ENCODE results near the gene TMEM175.
"Not testable (repeated sequence)": the region's sequence is repeated elsewhere in the genome, so short reads cannot be mapped to it uniquely, and the experiment has no call there.

TMEM175 gene

DNA sequence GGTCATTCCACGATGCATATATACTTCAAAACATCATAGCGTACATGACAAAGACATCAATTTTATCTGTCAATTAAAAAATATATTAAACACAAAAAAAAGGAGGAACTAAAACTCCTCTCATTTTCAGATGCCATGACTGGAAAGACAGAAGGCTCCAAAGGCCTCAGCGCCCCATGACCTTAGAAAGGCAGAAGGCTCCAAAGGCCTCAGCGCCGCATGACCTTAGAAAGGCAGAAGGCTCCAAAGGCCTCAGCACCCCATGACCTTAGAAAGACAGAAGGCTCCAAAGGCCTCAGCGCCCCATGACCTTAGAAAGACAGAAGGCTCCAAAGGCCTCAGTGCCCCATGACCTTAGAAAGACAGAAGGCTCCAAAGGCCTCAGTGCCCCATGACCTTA lies 13.7 kb upstream of the TMEM175 start:
- DNase-seq, result not testable (repeated sequence)

DNA sequence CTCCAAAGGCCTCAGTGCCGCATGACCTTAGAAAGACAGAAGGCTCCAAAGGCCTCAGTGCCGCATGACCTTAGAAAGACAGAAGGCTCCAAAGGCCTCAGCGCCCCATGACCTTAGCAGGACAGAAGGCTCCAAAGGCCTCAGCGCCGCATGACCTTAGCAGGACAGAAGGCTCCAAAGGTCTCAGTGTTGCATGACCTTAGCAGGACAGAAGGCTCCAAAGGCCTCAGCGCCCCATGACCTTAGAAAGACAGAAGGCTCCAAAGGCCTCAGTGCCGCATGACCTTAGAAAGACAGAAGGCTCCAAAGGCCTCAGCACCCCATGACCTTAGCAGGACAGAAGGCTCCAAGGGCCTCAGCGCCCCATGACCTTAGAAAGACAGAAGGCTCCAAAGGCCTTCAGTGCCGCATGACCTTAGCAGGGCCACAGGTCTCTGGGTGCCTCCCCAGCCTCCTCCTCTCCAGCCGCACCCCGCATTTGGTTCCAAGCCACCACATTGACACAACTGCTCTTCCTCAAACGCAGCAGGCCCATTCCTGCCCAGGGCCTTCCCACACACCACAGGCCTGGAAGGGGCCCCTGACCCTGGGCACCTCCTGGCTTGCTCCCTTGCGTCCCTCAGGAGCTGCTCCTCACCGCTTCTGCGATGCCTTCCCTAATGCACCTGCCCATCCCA lies 13.1 kb upstream of the TMEM175 start:
- DNase-seq, result not testable (repeated sequence)

DNA sequence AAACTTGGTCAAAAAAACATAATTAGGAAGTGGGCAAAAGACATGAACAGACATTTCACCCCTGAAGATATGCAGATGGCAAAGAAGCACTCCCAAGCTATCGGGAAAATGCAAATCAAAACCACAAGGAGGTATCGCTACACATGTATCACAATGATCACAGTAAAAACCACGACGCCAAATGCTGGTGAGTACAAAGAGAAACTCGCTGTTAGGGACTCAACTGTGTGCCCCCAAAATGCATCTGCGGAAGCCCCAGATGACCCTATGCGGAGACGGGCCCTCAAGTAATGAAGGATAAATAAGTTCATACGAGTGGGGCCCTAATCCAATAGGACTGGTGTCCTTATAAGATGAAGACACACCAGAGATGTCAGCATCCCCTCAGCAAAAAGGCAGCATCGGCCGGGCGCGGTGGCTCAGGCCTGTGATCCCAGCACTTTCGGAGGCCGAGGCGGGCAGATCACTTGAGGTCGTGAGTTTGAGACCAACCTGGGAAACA lies 10.4 kb upstream of the TMEM175 start:
- DNase-seq, result no peak

DNA sequence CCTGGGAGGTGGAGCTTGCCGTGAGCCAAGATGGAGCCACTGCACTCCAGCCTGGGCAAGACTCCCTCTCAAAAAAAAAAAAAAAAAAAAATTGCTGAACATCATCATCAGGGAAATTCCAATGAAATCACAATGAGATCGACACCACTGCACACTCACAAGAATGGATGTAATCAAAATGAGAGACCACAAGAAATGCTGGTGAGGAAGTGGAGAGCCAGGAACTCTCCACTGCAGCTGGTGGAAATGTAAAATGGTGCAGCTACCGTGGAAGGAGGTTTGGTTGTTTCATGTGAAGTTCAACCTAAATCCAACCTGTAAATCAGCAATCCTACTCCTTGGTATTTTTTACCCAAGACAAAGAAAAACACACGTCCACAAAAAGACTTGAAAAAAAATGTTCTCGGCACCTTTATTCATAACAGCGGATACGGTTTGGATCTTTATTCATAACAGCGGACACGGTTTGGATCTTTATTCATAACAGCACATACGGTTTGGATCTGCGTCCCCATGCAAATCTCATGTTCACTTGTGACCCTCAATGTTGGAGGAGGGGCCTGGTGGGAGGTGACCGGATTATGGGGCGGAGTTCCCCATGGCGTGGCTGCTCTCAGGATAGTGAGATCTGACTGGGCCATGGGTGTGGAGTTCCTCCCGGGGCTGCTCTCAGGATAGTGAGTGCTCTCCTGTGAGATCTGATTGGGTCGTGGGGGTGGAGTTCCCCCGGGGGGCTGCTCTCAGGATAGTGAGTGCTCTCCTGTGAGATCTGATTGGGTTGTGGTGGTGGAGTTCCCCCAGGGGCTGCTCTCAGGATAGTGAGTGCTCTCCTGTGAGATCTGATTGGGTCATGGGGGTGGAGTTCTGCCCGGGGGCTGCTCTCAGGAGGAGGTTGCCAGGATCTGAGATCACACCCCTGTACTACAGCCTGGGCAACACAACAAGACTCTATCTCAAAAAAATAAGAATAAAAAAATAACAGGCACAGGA lies 7.9 kb upstream of the TMEM175 start:
- DNase-seq, result peak; percentile 91

DNA sequence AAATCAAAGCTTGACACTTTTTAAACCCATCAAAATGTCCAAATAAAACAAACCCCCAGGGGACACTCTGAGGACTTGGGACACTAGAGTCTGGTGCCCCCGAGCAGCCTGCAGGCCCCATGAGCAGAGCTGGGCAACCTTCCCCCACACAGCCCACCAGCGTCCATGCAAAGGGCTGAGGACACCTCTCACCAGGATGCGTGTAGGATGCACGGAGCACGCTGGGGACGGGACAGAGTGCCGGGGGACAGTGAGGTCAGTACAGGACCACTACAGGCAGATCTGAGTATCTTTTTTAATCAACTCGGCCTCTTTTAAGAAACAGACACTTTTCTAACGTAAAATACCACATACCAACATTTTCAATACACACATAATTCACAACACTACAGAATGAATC lies 7.1 kb upstream of the TMEM175 start:
- DNase-seq, result no peak

DNA sequence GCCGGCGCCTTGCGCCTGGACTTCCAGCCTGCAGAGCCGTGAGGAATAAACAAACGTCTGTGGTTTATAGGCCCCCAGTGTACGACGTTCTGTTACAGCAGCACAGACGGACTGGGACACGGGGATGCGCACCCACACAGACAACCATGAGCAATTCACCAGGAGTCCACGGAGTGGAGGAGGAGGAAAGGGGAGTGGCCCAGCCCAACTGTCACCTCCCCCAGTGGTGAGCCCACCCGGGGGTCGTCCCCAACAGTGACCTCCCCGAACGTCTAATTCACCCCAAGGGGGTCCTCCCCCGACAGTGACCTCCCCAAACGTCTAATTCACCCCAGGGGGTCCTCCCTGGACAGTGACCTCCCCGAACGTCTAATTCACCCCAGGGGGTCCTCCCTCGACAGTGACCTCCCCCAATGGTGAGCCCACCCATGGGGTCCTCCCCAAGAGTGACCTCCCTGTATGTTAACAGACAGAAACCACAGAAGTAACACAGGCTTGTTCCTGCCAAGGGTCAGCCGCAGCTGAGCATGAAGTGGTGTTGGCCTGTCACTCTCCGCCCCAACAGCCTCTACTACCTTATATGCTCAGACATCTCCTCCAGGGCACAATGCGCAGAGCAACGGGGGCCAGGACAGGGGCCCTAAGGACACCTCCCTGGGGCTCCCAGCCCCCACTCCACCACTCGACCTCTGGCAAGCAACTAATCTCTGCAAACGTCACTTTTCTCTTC lies 6.3 kb upstream of the TMEM175 start:
- no peak for DNase-seq

DNA sequence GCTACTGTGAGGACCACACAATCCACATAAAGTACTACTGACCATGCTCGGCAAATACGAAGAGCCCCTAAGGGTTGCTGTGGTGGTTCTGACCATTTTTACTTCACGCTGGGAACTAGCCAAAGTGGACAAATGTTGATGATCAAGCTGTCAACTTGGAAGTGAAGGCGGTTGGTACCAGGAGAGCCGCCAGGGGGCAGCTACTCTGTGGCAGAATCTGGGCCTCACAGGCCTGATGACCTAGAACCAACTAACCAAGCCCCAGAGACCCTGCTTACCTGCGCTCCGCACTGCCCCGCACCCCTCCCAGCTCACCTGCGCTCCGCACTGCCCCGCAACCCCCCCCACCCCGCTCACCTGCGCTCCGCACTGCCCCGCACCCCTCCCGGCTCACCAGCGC lies 5.7 kb upstream of the TMEM175 start:
- DNase-seq, result no peak

DNA sequence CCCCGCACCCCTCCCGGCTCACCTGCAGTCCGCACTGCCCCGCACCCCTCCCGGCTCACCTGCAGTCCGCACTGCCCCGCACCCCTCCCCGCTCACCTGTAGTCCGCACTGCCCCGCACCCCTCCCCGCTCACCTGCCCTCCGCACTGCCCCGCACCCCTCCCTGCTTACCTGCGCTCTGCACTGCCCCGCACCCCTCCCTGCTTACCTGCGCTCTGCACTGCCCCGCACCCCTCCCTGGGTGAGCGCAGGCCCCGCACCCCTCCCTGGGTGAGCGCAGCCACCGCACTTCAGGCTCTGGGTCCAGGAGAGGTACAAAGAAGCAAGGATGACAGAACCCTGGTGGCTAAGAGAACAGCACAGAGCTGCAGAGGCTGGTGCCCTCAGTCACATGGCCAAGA lies 4.7 kb upstream of the TMEM175 start:
- not testable (repeated sequence) for DNase-seq

DNA sequence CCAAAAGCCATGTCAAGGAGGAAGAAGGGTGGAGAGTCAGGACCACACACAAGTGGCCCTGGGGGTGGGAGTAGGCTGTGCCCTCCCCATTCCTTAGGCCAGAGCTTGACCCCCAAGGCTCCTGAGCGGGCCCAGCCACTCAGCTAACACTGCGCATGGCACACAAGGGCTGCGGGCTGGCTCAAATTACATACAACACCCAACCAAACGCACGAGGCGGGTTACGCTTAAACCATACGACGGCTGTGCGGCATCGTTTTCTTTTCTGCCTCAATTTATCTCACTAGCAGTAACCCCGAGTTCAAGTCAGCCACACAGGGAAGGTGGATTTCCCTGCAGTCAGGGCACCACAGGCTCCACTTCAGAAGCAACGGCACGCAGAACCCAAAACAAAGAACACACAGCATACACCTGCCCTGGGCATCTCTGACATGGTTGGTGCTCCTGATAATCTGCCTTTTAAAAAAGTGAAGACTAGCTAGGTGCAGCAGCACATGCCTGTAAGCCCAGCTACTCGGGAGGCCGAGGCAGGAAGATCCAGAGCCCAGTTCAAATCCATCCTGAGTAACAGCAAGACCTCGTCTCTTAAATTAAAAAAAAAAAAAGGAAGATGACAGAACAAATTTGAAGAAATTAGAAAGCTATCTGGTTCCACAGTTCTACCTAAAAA lies 3.0 kb upstream of the TMEM175 start:
- DNase-seq, result no peak

DNA sequence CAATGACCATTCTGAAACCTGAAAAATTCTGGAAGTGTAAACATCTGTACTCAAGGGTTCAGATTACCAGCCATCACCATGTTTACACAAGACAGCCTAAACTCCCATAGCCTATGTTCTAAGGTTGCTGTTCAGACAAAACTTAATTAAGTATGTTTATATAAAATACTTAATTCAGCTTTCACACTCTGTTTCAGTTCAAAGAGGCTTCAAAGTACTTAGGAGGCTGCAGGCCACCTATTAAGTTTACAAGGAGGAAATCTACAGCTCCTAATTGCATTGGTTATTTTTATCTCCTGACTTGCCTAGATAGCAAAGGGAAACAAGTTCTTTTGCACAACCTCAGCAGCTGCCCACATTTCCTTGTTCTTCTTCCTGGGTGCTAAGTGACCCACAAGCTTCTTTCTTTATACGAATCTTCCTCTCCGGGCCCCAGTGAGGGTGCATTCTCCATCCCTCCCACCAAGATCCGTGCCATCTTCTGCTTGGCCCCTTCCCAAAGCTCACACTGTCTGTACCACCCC lies 2.2 kb upstream of the TMEM175 start:
- no peak for DNase-seq

DNA sequence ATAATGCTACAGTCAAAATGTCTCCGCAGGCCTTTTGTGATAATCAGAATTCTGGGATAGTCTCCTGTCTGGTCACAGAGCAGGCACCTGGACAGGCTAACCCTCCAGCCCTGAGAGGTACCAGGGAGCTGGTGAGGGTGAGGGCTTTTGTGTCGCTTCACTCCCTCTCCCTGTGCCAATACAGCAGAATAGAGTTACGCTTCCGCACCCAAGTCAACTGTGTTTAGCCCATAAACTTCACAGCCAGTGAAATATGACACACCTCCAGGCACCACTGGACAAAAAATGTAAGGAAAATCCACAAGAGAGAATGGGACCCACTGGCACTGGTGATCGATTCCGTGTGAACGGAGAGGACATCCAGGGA lies 1.4 kb upstream of the TMEM175 start:
- DNase-seq, result no peak

DNA sequence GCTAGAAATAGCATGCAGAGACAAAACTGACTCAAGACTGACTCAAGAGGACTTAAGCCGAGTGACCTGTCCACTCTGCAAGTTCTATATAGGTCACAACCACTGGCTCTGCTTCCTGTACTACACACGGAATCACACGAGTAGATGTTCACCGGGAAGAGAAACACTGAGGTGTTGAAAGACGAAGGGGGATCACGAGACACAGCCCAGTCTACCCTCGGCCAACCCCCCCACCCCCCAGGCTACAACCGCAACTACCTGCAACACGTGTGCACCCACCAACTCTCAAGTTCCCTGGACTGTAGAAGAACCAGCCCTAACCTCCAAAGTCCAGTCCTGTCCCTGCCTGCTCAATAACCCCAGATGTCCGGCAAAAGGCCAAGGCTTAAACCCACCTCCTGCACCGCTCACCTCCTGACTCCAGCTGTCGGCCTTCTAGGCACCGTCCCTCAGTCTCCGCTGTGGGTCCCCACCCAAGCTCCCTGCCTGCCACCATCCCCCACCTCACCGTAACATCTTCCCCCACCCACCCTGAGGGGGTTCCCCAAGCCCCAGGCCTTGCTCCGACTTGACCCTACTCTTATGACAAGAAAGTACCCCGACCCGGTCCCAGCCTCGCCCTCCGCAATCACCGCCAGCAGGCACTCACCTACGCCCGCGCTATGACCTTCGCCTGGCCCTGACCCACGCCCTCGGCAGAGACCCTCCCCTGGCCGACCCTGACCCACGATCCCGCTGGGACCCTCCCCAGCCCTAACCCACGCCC lies 883 bp upstream of the TMEM175 start:
- no peak for DNase-seq

DNA sequence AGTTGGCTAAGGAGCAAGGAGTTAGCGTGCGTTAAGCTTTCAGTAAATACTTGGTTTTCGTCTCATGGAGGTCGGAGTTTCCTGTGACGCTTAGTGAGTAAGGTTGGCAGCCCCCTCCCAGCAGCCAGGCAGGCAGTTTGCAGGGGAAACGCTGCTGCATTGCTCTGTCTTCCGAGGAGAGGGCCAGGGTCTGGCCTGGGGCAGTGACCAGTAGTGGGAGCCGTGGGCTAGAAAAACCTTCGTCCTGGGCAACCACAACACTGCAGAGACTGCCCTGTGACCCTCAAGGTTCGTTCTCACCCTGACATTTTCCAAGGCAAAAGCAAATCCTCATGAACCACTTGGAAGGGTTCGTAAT lies 432 bp downstream of the TMEM175 start:
- no peak for DNase-seq

DNA sequence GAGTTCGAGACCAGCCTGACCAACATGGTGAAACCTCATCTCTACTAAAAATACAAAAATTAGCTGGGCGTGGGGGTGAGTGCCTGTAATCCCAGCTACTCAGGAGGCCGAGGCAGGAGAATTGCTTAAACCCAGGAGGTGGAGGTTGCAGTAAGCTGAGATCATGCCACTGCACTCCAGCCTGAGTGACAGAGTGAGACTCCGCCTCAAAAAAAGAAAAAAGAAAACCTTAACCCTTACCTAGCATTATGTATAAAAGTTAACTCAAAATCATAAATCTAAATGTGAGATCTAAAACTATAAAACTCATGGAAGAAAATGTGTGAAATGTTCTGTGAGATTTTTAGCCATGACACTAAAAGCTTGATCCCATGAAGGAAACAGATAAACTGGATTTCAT lies 7.2 kb downstream of the TMEM175 start:
- not testable (repeated sequence) for DNase-seq

DNA sequence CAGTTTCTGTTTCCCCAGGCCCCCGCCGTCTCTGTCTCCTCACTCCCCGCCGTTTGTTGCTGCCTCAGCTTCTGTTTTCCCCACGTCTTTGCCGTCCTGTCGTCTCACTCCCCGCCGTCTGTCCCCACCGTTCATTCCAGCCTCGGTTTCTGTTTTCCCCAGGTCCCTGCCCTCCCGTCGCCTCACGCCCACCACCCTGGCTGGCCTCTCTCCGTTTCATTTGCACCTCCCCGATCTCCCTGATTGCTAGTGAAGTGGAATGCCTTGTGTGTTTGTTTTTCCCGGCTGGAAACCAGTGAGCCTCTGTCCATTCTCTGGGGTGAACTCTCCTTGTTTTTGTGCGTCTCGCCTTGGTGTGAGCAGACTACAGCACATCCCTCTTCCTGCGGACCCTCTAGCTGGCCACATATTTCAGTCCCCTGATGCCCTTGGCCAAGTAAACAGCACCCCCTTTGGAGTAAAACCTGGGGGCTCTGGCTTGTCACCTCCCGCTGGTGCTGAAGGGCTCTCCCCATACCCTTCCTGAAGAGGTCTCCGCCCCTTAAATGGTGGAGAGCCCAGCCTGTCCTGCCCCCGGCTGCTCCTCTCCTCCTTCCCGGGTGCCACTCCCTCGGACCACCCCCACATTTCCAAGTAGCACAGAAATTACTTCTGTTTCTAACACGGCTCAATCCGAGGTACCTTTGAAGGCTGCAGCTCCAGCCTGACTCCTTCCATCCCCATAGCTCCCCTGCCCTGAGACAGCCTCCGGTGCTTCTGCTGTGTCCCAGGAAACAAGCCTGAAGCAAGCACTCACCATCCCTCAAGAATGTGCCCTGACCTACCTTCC lies 13.2 kb downstream of the TMEM175 start:
- no peak for DNase-seq

DNA sequence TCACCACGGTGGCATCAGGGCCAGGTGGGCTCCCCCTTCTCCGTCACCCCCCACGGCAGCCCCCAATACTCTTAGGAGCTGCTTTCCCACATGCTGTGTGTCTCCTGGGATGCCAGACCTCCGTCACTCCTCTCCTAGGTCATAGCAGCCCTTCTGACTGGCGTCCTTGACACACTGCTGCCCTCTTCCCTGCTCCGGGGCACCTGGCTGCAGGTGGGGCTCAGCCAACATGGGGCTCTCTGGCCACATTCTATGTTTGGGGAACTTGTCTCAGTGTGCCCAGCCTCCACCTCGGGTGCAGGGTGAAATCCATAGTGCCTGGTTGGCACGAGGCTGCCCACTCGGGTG lies 13.8 kb downstream of the TMEM175 start:
- DNase-seq, result no peak

DNA sequence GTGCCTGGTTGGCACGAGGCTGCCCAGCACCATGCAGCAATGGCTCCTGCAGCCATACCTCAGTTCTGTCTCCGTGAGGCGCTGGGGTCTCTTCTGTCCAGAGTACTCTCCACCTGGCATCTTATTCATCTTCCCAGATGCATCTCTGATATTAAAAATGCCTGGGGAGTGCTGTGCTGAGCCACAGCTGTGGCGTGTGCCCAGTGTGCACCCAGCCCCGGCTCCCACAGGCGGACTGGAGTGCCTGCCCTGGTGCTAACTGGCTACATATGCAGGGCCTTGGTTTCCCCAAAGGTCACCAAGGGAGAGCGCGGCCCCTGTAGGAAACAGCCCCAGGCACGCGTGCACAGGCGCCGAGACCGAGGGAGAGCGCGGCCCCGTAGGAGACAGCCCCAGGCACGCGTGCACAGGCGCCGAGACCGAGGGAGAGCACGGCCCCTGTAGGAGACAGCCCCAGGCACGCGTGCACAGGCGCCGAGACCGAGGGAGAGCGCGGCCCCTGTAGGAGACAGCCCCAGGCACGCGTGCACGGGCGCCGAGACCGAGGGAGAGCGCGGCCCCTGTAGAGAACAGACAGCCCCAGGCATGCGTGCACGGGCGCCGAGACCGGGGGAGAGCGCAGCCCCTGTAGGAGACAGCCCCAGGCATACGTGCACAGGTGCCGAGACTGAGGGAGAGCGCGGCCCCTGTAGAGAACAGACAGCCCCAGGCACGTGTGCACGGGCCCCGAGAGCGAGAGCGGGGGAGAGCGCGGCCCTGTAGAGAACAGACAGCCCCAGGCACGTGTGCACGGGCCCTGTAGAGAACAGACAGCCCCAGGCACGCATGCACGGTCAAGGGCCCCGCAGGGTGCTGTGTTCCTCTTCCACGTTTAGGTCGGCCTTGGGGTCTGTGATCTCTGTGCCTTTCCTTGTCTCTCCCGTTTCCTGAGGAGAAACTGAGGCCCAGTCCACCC lies 14.5 kb downstream of the TMEM175 start:
- no peak for DNase-seq

DNA sequence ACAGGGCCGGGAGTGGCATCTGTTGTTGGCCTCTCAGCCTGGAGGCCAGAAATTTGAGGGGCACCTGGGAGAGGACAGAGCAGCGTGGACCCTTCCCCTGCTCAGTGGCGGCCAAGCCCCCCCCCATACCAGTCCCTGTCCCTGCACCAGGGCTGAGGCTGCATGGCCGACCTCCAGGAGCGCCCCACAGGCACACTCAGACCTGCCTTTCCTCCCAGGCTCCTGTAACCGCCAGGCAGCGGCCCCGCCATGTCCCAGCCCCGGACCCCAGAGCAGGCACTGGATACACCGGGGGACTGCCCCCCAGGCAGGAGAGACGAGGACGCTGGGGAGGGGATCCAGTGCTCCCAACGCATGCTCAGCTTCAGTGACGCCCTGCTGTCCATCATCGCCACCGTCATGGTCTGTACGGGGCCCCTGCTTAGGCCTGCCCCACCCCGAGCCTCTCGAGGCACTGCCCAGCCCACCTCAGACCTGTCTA lies 15.3 kb downstream of the TMEM175 start:
- DNase-seq, result no peak

DNA sequence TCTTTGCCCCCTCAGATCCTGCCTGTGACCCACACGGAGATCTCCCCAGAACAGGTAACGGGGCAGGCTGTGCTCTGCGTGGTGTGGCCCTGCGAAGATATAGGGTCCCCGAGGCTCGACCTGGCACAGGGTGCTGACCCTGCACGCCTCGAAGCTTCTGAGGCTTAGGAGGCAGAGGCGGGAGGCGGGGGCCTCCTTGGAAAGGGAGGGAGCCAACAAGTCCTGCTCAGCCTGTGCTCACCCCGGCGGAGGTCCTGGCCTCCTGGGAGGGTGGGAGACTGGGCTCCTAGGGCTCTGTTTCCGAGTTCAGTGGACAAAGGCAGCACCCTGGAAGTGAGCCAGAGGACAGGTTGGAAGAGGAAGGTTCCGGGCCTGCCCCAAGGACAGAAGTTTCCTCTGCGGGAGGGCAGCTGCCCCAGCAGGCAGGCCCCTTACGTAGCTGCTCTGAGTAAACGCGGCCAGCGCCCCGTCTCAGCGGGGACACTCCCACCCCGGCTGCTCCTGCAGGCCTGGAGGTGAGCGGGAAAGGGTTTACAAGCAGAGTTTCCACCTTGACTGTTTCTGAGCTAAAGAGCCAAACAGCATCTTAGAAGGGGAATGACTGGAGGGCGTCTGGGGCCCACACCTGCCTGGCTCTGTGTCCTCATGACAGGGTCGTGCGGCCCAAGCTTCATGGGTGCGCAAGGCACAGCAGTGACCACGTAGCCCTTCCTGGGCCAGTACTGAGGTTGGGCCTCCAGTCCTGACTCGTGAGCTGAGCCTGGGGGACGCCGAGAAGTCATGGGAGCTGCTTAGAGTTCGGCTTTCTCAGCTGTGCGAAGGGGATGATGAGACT lies 16.1 kb downstream of the TMEM175 start:
- DNase-seq, result no peak

Data from NCI-H226 (cell line).